DMS114 treated with DMSO at 0.1 percent for 48 hours (cell line): ENCODE measurements around the gene PARD3B.

Source experiments
- DNase-seq: peaks from one replicate; lab custom pipeline; 2025; ENCODE audit not compliant: unreplicated experiment; lab: John Stamatoyannopoulos, UW

PARD3B gene

GRCh38 chr2:204544961-204545860 is at the start of gene PARD3B:
Gene PARD3B, plus strand, starts transcription at chr2:204545475. Its CDS starts 525 bp downstream, at chr2:204546000.
- DNase-seq = no peak

- no peak for DNase-seq
These were observed 48.5 kb upstream of the PARD3B start for GRCh38 chr2:204496779-204497178.

- DNase-seq = no peak
These were observed 47.4 kb upstream of the PARD3B start for GRCh38 chr2:204497855-204498254.

GRCh38 chr2:204498291-204498690 is 47.0 kb upstream of the PARD3B start:
- no peak for DNase-seq

GRCh38 chr2:204503869-204504268 is 41.4 kb upstream of the PARD3B start:
- no peak for DNase-seq

GRCh38 chr2:204504594-204504993 is 40.7 kb upstream of the PARD3B start:
- no peak for DNase-seq

- DNase-seq = no peak
These were observed 39.8 kb upstream of the PARD3B start for GRCh38 chr2:204505488-204505887.

GRCh38 chr2:204505946-204506345 is 39.3 kb upstream of the PARD3B start:
- DNase-seq = no peak

GRCh38 chr2:204507636-204508035 is 37.6 kb upstream of the PARD3B start:
- DNase-seq = no peak

- no peak for DNase-seq
These were observed 34.4 kb upstream of the PARD3B start for GRCh38 chr2:204510709-204511420.

- no peak for DNase-seq
These were observed 30.8 kb upstream of the PARD3B start for GRCh38 chr2:204514439-204514838.

- DNase-seq = no peak
These were observed 29.9 kb upstream of the PARD3B start for GRCh38 chr2:204515416-204515815.

- no peak for DNase-seq
These were observed 28.1 kb upstream of the PARD3B start for GRCh38 chr2:204517154-204517553.

- no peak for DNase-seq
These were observed 15.3 kb upstream of the PARD3B start for GRCh38 chr2:204529795-204530463.

GRCh38 chr2:204530464-204530805 is 14.8 kb upstream of the PARD3B start:
- DNase-seq = no peak

GRCh38 chr2:204533629-204534370 is 11.5 kb upstream of the PARD3B start:
- DNase-seq = no peak

- DNase-seq = no peak
These were observed 9.9 kb upstream of the PARD3B start for GRCh38 chr2:204535356-204535755.

GRCh38 chr2:204535764-204536163 is 9.5 kb upstream of the PARD3B start:
- no peak for DNase-seq

- no peak for DNase-seq
These were observed 6.9 kb upstream of the PARD3B start for GRCh38 chr2:204538182-204539018.

GRCh38 chr2:204539019-204539385 is 6.3 kb upstream of the PARD3B start:
- no peak for DNase-seq
